GM21786 (cell line): ENCODE data around the gene MAP2.

Experiments used
- ATAC-seq: cut with Tn5 transposase; IDR thresholded peaks from one replicate; pipeline ENCODE4 v1.9.1; 2021; ENCODE audit not compliant: unreplicated experiment

MAP2 gene

DNA sequence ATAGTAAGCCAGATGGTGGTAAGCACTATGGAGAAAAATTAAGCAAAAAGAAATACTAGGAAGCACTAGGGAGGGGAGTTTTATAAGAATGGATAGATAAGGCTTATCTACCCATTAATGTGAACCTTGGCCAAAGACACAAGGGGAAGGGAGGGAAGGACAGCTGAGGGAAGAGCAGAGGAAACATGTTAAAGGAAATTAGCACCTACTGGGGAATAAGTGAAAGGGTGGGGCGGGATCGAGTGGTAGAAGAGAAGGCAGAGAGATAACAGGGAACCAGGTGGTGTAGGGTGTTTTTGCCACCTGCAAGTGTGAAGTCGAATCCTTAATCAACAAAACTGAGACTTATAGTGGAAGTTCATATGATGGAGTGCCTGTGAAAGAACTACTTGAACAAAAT, 349.5 kb downstream of the MAP2 start:
- no peak for ATAC-seq
